ENCODE measurements around the gene HBG2.
"Not testable (repeated sequence)": the region's sequence is repeated elsewhere in the genome, so short reads cannot be mapped to it uniquely, and the experiment has no call there.

HBG2 gene

DNA sequence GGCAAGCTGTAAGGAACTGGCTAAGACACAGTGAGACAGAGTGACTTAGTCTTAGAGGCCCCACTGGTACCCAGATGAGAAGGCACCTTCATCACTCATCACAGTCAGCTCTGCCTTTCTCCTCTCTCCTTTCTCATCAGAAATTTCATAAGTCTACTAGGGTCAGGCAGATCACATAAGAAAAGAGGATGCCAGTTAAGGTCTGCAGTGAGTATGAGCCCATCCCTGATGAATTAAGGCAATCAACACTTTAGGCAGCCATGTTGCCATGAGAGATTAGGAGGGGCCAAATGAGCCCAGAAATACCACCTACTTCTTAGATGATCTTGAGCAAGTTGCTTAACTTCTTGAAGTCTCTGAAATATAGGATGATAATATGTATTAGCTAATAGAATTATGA lies 27.0 kb upstream of the HBG2 start:
- no peak for DNase-seq (ENCODE audit: low read depth in 3 of 3)

DNA sequence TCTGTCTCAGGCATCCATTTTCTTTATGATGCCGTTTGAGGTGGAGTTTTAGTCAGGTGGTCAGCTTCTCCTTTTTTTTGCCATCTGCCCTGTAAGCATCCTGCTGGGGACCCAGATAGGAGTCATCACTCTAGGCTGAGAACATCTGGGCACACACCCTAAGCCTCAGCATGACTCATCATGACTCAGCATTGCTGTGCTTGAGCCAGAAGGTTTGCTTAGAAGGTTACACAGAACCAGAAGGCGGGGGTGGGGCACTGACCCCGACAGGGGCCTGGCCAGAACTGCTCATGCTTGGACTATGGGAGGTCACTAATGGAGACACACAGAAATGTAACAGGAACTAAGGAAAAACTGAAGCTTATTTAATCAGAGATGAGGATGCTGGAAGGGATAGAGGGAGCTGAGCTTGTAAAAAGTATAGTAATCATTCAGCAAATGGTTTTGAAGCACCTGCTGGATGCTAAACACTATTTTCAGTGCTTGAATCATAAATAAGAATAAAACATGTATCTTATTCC lies 26.1 kb upstream of the HBG2 start:
- DNase-seq (ENCODE audit: low read depth in 3 of 3) = no peak

DNA sequence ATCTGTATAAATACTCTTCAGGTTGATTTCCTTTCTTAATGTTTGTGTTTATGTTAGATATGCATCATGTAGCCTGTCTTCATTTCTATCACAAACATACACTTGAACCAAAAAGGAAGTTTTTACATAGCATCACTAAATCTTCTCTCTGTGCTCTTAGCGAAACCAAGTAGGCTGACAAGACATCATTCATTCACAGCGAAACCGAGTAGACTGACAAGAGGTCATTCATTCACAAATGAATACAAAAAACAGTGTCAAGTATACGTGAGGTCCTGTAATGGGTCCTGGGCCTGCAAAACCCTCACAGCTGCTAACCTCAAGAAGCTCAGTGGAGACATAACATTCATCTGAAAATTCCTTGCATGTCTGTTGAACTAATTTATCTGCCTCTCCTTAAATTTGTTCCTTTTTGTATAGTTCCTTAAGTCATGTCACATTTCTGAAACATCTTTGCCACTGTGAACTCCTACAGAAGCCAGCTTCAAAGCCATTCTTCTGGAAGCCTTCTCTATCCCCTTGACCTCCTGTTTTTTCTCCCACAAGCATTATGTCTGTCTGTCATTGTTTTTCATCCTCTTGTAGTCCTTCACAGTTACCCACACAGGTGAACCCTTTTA lies 25.0 kb upstream of the HBG2 start:
- DNase-seq (ENCODE audit: low read depth in 3 of 3) = no peak

DNA sequence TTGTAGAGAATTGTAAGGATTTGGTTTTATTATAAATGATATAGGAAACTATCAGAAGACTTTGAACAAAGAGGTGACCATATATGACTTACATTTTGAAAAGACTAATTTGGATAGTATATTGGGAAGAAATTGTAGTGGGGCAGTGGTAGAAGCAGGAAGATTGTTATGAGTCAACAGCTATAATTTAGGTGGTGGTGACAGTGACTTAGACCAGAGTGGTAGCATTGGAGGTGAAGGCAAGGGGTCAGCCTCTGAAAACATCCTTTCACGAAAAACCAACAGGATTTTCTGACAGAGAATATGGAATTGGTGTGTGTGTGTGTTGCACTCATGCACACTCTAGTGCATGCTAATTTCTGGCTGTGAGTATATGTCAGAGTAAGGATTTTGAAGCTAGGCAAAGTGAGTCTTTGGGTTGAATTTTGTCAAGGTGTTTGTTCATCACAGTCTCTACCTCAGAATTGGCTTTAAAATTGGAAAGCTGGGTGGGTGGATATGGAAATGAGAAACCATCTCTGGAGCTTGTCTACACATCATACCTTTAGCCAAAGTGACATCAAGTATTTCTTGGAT lies 23.3 kb upstream of the HBG2 start:
- no peak for DNase-seq (ENCODE audit: low read depth in 3 of 3)

DNA sequence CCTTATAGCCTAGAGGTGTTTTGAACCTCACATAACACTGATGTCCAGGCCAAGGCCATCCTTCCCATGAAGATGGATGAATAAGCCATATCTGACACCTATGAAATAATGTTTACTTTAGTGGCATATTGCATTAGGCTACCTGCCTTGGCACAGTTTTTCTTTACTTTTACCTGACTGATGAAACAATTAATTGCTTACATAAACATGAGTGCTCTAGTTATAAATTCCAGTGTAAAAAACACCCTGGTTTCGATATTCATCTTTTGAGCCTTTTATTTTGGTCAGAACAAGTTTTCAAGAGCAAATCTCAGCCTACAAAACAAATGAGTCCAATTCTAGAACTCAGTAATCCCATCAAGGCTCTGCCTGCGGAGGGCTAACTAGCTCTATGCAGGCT lies 22.1 kb upstream of the HBG2 start:
- no peak for DNase-seq (ENCODE audit: low read depth in 3 of 3)

- DNase-seq (ENCODE audit: low read depth in 3 of 3) = no peak
Observed at GRCh38 chr11:5275369-5276110, 21.0 kb upstream of the HBG2 start.

- DNase-seq (ENCODE audit: low read depth in 3 of 3) = no peak
Observed at GRCh38 chr11:5274395-5274794, 19.8 kb upstream of the HBG2 start.

- no peak for DNase-seq (ENCODE audit: low read depth in 3 of 3)
Observed at GRCh38 chr11:5272395-5273017, 17.9 kb upstream of the HBG2 start.

DNA sequence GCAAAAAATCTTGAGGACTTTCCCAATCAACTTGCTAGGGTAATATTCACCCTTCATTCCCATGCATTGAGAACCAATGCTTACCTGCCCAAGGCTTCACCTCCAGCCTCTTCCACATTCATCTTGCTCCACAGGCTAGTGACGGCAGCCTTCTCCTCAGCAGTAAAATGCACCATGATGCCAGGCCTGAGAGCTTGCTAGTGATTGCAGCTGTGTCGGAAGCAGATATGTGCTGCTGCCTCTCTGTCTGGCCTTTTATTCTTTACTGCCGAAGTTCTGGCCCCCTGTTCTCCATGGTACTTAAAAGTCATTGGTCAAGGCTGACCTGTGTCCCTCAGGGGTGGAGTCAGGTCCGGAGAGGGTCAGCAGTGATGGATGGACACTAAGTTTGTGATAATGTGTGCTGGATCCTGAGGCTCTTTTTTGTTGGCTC lies 15.2 kb upstream of the HBG2 start, which contains the start of gene HBE1:
Gene HBE1 (minus strand): TSS at position 231 of the 433 bp plus-strand sequence. CDS start 55 bp downstream, at position 176.
- DNase-seq (ENCODE audit: low read depth in 3 of 3) = no peak

DNA sequence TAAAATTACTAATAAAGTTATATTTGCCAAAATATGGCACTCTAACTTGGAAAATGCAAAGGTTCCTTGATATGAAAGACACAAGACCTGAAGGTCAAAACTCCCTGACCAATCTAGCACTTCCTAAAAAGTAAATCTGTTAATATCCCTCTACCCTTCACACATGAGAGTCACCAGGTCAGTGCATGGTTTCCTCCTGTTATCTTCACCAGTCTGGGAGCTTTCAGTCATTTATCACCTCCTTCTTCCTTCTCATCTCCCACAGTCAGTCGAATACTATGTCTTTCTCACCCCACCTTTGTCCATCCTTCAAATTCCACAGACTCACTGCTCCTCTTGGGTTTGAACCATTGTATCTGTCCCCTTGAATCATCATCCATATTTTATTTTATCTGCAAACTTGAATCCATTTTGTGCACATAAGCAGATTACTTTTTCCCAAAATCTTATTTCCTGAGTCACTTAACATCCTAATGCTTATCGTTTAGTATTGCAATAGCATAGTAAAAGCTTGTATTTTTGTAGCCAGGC lies 12.5 kb upstream of the HBG2 start:
- no peak for DNase-seq (ENCODE audit: low read depth in 3 of 3)

DNA sequence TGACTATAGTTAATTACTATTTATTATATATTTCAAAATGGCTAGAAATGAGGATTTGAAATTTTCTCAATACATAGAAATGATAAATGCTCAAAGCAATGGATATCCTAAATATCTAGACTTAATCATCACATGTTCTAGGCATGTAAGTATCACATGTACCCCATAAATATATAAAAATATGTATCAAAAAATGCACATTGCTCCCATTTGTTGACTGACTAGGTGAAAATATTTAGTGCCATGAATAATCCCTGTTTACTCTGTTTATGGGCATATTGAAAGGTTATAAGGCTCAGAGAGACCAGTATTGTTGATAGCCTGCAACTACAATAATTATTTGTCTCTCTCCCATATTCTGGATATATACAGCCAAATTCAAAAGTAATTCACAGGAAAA lies 12.0 kb upstream of the HBG2 start:
- DNase-seq (ENCODE audit: low read depth in 3 of 3) = no peak

- DNase-seq (ENCODE audit: low read depth in 3 of 3) = no peak
Observed at GRCh38 chr11:5265832-5266231, 11.3 kb upstream of the HBG2 start.

DNA sequence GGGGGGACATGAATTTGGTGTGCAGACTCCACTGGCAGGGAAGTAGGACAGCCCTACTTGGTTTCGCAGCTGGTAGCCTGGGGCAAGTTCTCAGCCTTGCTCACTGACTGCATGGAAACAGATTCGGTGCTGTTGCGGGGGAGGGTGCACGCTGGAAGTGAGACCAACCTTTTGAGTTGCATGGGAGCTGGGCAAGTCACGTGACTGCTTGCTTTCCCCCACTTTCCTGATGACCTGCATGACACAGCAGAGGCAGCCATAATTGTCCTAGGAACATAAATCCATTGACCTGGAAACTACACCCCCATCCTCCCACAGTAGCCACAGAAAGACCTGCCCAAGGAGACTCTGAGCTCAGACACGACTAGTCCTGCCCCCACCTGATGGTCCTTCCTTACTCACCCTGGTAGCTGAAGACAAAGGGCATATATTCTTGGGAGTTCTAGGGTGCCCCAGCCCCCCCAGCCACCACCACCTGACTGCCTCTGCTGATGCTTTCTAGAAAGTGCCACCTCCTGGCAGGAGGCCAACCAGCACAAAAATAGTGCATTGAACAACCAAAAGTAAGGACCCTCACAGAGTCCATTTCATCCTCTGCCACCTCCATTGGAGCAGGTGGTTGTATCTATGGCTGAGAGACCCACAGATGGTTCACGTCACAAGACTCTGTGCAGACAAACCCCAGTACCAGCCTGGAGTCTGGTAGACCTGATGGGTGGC lies 4.1 kb upstream of the HBG2 start:
- no peak for DNase-seq (ENCODE audit: low read depth in 3 of 3)

DNA sequence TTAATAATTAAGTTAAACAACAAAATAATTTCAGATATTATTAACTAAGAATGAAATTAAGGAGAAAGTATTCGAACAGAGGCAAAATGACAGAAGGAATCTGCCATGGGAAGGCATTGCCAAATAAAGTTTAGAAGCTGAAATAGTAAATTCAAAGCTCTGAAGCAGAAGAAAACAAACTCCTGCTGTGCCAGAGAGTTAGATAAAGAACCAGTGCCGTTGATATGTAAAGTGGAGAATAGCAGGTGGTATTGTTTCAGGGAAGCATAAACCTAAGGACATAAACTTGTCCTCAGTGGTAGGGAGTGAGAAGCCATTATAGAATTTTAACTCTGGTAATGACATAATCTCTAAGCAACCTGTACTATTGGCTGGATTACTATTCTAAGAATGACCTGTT lies 2.7 kb upstream of the HBG2 start:
- DNase-seq (ENCODE audit: low read depth in 3 of 3) = no peak

DNA sequence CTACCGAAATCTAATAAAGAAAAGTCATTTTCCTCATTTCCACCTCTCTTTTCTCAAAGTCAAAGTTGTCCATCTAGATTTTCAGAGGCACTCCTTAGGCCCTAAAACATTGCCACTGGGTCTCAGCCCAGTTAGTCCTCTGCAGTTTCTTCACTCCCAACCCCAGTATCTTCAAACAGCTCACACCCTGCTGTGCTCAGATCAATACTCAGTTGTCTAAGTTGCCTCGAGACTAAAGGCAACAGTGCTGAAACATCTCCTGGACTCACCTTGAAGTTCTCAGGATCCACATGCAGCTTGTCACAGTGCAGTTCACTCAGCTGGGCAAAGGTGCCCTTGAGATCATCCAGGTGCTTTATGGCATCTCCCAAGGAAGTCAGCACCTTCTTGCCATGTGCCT lies 558 bp downstream of the HBG2 start:
- DNase-seq (ENCODE audit: low read depth in 3 of 3) = not testable (repeated sequence)

DNA sequence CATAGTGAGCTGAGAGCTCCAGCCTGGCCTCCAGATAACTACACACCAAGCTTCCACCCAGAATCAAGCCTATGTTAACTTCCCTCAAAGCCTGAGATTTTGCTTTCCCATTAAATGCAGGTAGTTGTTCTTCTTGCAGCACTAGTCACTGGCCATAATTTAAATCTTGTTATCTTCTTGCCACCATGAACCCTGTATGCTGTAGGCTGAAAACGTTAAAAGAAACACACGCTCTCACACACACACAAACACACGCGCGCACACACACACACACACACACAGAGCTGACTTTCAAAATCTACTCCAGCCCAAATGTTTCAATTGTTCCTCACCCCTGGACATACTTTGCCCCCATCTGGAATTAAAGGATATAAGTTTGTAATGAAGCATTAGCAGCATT lies 1.1 kb downstream of the HBG2 start:
- DNase-seq (ENCODE audit: low read depth in 3 of 3) = not testable (repeated sequence)

- no peak for DNase-seq (ENCODE audit: low read depth in 3 of 3)
Observed at GRCh38 chr11:5252919-5253265, 1.7 kb downstream of the HBG2 start.

DNA sequence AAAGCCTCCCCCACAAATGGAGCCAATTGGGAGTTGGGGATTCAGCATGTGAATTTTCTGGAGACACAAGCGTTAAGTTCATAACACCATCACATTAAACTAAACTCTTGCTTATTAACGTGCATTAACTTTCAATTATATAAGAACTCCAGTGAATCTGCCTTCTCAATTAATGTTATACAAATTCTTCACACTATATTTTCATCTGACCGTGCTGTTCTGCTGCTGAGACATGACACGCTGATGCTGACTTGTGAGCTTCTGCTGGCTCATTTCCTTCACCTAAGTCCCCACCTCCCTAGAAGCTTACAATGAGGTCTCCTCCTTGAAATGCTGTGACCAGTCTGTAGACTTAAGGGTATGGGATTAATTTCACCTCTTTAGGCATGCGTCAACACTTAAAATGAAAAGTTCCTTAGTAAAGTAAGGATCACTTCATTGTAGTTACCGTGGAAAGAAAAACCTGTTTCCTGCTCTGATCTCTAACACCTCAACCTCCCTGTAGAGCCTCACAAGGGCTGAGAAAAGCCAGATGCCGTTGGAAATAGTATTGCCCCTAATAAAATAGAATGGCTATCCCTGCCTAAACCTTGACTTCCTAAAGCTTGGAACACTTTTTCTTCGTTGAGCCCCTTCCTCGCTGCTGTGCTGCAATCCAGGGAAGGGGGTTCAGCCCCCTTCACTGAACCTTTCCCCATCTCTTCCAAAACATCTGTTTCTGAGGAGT lies 2.2 kb downstream of the HBG2 start:
- DNase-seq (ENCODE audit: low read depth in 3 of 3) = no peak

- no peak for DNase-seq (ENCODE audit: low read depth in 3 of 3)
Observed at GRCh38 chr11:5251746-5252145, 2.8 kb downstream of the HBG2 start.

GRCh38 chr11:5250543-5251204 lies 3.9 kb downstream of the HBG2 start:
- DNase-seq (ENCODE audit: low read depth in 3 of 3) = no peak

Measured in stimulated activated CD4-positive, alpha-beta T cell treated with anti-CD3 and anti-CD28 coated beads, TNF-alpha, amount 100 ng/mL, for 24 hours (primary cell).